ENCODE measurements around the gene RTTN. TPM values are rescaled to one million over a fixed set of nuclear protein-coding genes. Genes with fewer than 3 reads are reported as not detected.

The RTTN gene
- total and polyA plus RNA-seq, 2 experiments from 2014 or later: 7.2 to 31.0 TPM

DNA sequence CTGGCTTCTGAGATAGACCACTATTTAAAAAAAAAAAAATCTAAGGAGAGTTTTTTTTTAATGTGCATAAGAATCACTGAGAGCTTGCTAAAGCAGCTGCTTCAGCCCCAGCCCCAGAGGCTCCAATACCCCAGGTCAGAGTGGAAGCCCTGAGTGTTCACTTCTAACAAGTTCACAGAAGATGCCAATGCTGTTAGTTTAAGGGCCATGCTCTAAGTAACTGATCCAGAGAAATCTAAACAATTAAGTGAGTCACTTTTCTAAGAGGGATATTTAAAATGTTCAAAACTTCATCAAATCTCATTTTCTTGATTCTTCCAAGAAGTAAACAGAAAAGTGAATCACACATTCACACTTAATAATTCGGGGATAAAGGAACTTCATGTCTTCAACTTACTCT is 131.4 kb downstream of the RTTN start (continued):
- TF ChIP-seq, protein P1, sequence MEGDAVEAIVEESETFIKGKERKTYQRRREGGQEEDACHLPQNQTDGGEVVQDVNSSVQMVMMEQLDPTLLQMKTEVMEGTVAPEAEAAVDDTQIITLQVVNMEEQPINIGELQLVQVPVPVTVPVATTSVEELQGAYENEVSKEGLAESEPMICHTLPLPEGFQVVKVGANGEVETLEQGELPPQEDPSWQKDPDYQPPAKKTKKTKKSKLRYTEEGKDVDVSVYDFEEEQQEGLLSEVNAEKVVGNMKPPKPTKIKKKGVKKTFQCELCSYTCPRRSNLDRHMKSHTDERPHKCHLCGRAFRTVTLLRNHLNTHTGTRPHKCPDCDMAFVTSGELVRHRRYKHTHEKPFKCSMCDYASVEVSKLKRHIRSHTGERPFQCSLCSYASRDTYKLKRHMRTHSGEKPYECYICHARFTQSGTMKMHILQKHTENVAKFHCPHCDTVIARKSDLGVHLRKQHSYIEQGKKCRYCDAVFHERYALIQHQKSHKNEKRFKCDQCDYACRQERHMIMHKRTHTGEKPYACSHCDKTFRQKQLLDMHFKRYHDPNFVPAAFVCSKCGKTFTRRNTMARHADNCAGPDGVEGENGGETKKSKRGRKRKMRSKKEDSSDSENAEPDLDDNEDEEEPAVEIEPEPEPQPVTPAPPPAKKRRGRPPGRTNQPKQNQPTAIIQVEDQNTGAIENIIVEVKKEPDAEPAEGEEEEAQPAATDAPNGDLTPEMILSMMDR (conservative IDR thresholded peaks at IDR 0.05; ENCODE audit: low read depth in 2 of 2): no peak
- TF ChIP-seq ZNF331 (CRISPR knock-in tag; IDR thresholded peaks at IDR 0.05; ENCODE audit: low read depth): no peak
- no peak for TF ChIP-seq STAT1 (IDR thresholded peaks at IDR 0.05; ENCODE audit: unreplicated experiment)

DNA sequence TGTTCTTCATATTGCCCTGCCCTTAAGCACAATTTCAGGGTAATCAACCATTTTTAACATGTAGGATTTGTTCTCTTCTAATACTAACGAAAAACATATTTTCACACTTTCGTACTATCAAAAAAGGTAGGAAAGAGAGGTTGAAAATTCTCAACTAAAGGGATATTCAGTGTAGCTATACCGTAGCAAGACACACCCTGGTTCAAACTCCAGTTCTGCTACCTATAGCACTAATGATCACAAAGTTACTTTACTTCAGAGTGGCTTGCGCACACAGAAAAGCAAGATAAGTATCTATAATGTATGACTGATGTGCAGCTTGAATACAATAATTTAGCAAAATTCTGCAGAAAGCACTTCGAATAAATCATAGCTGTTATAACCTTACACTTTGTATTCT is 132.1 kb downstream of the RTTN start:
- H3K4me3 Mint-ChIP-seq: no peak overlapping the region
- Histone ChIP-seq H3K9me2 (ENCODE audit: insufficient read depth) (no peaks in the 10 kb centered on the region), H2AFZ (no peak overlapping the region), H3K4me1 (ENCODE audit: insufficient read depth) (no peaks in the 10 kb centered on the region), H3K36me3 (ENCODE audit: insufficient read depth) (no peaks in the 10 kb centered on the region), H3K4me3 (no peak overlapping the region), H3K79me2 (replicated peaks; ENCODE audit: insufficient read depth) (no peaks in the 10 kb centered on the region), H3K27me3 (ENCODE audit: insufficient read depth) (no peaks in the 10 kb centered on the region), H3F3A (replicated peaks; ENCODE audit: low read depth) (no peaks in the 10 kb centered on the region), H3K27ac (ENCODE audit: low read depth) (no peak overlapping the region), H3K4me2 (no peak overlapping the region), H4K20me1 (replicated peaks; ENCODE audit: insufficient read depth) (no peaks in the 10 kb centered on the region)
- H3K27me3 Mint-ChIP-seq (ENCODE audit: insufficient read depth, low read depth, poor library complexity): no peaks in the 10 kb centered on the region
- no peaks in the 10 kb centered on the region for H3K36me3 Mint-ChIP-seq (ENCODE audit: low read depth)
- no peak overlapping the region for H3K27ac Mint-ChIP-seq
- no peaks in the 10 kb centered on the region for H3K9me3 Mint-ChIP-seq
- ATAC-seq (no peak), DNase-seq (ENCODE audit: low spot score) (no peak)
- no peaks in the 10 kb centered on the region for H3K4me1 Mint-ChIP-seq
- TF ChIP-seq, protein P2, sequence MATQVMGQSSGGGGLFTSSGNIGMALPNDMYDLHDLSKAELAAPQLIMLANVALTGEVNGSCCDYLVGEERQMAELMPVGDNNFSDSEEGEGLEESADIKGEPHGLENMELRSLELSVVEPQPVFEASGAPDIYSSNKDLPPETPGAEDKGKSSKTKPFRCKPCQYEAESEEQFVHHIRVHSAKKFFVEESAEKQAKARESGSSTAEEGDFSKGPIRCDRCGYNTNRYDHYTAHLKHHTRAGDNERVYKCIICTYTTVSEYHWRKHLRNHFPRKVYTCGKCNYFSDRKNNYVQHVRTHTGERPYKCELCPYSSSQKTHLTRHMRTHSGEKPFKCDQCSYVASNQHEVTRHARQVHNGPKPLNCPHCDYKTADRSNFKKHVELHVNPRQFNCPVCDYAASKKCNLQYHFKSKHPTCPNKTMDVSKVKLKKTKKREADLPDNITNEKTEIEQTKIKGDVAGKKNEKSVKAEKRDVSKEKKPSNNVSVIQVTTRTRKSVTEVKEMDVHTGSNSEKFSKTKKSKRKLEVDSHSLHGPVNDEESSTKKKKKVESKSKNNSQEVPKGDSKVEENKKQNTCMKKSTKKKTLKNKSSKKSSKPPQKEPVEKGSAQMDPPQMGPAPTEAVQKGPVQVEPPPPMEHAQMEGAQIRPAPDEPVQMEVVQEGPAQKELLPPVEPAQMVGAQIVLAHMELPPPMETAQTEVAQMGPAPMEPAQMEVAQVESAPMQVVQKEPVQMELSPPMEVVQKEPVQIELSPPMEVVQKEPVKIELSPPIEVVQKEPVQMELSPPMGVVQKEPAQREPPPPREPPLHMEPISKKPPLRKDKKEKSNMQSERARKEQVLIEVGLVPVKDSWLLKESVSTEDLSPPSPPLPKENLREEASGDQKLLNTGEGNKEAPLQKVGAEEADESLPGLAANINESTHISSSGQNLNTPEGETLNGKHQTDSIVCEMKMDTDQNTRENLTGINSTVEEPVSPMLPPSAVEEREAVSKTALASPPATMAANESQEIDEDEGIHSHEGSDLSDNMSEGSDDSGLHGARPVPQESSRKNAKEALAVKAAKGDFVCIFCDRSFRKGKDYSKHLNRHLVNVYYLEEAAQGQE (IDR thresholded peaks at IDR 0.05; ENCODE audit: unreplicated experiment): no peak
- no peak for TF ChIP-seq EZH2 (IDR thresholded peaks at IDR 0.05; ENCODE audit: low read depth, unreplicated experiment)
- TF ChIP-seq, protein P3, sequence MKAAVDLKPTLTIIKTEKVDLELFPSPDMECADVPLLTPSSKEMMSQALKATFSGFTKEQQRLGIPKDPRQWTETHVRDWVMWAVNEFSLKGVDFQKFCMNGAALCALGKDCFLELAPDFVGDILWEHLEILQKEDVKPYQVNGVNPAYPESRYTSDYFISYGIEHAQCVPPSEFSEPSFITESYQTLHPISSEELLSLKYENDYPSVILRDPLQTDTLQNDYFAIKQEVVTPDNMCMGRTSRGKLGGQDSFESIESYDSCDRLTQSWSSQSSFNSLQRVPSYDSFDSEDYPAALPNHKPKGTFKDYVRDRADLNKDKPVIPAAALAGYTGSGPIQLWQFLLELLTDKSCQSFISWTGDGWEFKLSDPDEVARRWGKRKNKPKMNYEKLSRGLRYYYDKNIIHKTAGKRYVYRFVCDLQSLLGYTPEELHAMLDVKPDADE (IDR thresholded peaks at IDR 0.05): no peak
- TF ChIP-seq POLR2AphosphoS5 (IDR thresholded peaks at IDR 0.05; ENCODE audit: low read depth): no peak
- TF ChIP-seq, protein P4, sequence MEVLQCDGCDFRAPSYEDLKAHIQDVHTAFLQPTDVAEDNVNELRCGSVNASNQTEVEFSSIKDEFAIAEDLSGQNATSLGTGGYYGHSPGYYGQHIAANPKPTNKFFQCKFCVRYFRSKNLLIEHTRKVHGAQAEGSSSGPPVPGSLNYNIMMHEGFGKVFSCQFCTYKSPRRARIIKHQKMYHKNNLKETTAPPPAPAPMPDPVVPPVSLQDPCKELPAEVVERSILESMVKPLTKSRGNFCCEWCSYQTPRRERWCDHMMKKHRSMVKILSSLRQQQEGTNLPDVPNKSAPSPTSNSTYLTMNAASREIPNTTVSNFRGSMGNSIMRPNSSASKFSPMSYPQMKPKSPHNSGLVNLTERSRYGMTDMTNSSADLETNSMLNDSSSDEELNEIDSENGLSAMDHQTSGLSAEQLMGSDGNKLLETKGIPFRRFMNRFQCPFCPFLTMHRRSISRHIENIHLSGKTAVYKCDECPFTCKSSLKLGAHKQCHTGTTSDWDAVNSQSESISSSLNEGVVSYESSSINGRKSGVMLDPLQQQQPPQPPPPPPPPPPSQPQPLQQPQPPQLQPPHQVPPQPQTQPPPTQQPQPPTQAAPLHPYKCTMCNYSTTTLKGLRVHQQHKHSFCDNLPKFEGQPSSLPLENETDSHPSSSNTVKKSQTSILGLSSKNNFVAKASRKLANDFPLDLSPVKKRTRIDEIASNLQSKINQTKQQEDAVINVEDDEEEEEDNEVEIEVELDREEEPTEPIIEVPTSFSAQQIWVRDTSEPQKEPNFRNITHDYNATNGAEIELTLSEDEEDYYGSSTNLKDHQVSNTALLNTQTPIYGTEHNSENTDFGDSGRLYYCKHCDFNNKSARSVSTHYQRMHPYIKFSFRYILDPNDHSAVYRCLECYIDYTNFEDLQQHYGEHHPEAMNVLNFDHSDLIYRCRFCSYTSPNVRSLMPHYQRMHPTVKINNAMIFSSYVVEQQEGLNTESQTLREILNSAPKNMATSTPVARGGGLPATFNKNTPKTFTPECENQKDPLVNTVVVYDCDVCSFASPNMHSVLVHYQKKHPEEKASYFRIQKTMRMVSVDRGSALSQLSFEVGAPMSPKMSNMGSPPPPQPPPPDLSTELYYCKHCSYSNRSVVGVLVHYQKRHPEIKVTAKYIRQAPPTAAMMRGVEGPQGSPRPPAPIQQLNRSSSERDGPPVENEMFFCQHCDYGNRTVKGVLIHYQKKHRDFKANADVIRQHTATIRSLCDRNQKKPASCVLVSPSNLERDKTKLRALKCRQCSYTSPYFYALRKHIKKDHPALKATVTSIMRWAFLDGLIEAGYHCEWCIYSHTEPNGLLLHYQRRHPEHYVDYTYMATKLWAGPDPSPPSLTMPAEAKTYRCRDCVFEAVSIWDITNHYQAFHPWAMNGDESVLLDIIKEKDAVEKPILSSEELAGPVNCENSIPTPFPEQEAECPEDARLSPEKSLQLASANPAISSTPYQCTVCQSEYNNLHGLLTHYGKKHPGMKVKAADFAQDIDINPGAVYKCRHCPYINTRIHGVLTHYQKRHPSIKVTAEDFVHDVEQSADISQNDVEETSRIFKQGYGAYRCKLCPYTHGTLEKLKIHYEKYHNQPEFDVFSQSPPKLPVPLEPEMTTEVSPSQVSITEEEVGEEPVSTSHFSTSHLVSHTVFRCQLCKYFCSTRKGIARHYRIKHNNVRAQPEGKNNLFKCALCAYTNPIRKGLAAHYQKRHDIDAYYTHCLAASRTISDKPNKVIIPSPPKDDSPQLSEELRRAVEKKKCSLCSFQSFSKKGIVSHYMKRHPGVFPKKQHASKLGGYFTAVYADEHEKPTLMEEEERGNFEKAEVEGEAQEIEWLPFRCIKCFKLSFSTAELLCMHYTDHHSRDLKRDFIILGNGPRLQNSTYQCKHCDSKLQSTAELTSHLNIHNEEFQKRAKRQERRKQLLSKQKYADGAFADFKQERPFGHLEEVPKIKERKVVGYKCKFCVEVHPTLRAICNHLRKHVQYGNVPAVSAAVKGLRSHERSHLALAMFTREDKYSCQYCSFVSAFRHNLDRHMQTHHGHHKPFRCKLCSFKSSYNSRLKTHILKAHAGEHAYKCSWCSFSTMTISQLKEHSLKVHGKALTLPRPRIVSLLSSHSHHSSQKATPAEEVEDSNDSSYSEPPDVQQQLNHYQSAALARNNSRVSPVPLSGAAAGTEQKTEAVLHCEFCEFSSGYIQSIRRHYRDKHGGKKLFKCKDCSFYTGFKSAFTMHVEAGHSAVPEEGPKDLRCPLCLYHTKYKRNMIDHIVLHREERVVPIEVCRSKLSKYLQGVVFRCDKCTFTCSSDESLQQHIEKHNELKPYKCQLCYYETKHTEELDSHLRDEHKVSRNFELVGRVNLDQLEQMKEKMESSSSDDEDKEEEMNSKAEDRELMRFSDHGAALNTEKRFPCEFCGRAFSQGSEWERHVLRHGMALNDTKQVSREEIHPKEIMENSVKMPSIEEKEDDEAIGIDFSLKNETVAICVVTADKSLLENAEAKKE (CRISPR knock-in tag; IDR thresholded peaks at IDR 0.05): no peak
- TF ChIP-seq, protein P1 (conservative IDR thresholded peaks at IDR 0.05; ENCODE audit: low read depth in 2 of 2): no peak
- TF ChIP-seq STAT1 (IDR thresholded peaks at IDR 0.05; ENCODE audit: unreplicated experiment): no peak
- no peak for TF ChIP-seq EZH2phosphoT487 (IDR thresholded peaks at IDR 0.05; ENCODE audit: unreplicated experiment)
- TF ChIP-seq NANOG (IDR thresholded peaks at IDR 0.05; ENCODE audit: borderline replicate concordance): no peak
- TF ChIP-seq ZNF331 (CRISPR knock-in tag; IDR thresholded peaks at IDR 0.05; ENCODE audit: low read depth): no peak

Measured in GM23338 (cell line).